ENCODE results near the gene PLGRKT.
"Not testable (repeated sequence)": the region's sequence is repeated elsewhere in the genome, so short reads cannot be mapped to it uniquely, and the experiment has no call there.

Gene PLGRKT

GRCh38 chr9:5481322-5482040 is 43.8 kb upstream of the PLGRKT start:
- POLR2A ChIA-PET, result no interaction called here

GRCh38 chr9:5480919-5481318 is 43.2 kb upstream of the PLGRKT start:
- DNase-seq (ENCODE audit: low read depth, low spot score), result no peak
- ChIA-PET POLR2A (no interaction called here), CTCF (interaction anchor here (1.0 to 1.6 kb wide), 3 partner anchors 12 to 295 kb away, joined by 3 to 4 read pairs (median 3); partner anchors contain the start of gene INSL6)
- H3K4me3 ChIP-seq (ENCODE audit: low read depth, low read length), result no peak overlapping the region
- TF ChIP-seq CTCF (IDR thresholded peaks at IDR 0.05; ENCODE audit: insufficient read depth, low read length, missing control alignments), result no peak

More at GRCh38 chr9:5481322-5482040, 43.8 kb upstream of the PLGRKT start:
- no peak overlapping the region for H3K4me3 ChIP-seq (ENCODE audit: low read depth, low read length)
- no peak for DNase-seq (ENCODE audit: low read depth, low spot score)
- CTCF ChIA-PET, result interaction anchor here (1.0 kb wide), 1 partner anchor 13 kb away, joined by 3 read pairs; no protein-coding TSS in a partner anchor
- no peak for TF ChIP-seq CTCF (IDR thresholded peaks at IDR 0.05; ENCODE audit: insufficient read depth, low read length, missing control alignments)

GRCh38 chr9:5479994-5480694 is 42.4 kb upstream of the PLGRKT start:
- ChIA-PET POLR2A (no interaction called here), CTCF (interaction anchor here (0.7 to 1.6 kb wide), 3 partner anchors 13 to 294 kb away, joined by 3 to 4 read pairs (median 3); partner anchors contain the start of gene INSL6)
- no peak for DNase-seq (ENCODE audit: low read depth, low spot score)
- H3K4me3 ChIP-seq (ENCODE audit: low read depth, low read length), result no peak overlapping the region
- TF ChIP-seq CTCF (IDR thresholded peaks at IDR 0.05; ENCODE audit: insufficient read depth, low read length, missing control alignments), result no peak

- no peak for DNase-seq (ENCODE audit: low read depth, low spot score)
- no peak overlapping the region for H3K4me3 ChIP-seq (ENCODE audit: low read depth, low read length)
- POLR2A ChIA-PET, result no interaction called here
- CTCF ChIA-PET, result no interaction called here
- no peak for TF ChIP-seq CTCF (IDR thresholded peaks at IDR 0.05; ENCODE audit: insufficient read depth, low read length, missing control alignments)
Observed at GRCh38 chr9:5478206-5478605, 40.5 kb upstream of the PLGRKT start.

DNA sequence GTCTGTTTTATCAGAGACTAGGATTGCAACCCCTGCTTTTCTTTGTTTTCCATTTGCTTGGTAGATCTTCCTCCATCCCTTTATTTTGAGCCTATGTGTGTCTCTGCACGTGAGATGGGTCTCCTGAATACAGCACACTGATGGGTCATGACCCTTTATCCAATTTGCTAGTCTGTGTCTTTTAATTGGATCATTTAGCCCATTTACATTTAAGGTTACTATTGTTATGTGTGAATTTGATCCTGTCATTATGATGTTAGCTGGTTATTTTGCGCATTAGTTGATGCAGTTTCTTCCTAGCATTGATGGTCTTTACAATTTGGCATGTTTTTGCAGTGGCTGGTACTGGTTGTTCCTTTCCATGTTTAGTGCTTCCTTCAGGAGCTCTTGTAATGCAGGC is 37.9 kb upstream of the PLGRKT start:
- CTCF ChIA-PET, result not testable (repeated sequence)

DNA sequence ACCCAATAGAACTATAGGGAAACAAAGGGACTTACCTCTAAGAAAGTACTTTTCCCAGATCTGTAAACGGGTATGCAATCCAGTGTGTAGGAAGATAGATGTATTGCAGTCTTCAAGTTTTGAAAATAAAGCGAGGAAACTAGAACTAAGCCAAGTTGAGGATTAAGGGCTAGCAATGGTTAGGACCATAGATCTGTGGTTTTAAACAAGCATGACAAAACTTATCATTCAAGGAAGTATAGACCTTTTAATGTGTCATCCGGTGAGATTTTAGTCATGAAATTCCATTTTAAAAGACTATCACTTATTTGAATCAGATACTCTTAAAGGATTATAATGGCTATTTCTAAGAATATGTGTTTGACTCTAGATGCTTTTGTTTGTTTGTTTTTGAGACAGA is 33.1 kb upstream of the PLGRKT start:
- ChIA-PET POLR2A (no interaction called here), CTCF (no interaction called here)
- H3K4me3 ChIP-seq (ENCODE audit: low read depth, low read length), result no peak overlapping the region
- DNase-seq (ENCODE audit: low read depth, low spot score), result no peak
- TF ChIP-seq CTCF (IDR thresholded peaks at IDR 0.05; ENCODE audit: insufficient read depth, low read length, missing control alignments), result no peak

More for the DNA sequence above, 37.9 kb upstream of the PLGRKT start:
- DNase-seq (ENCODE audit: low read depth, low spot score); H3K4me3 ChIP-seq (ENCODE audit: low read depth, low read length); POLR2A ChIA-PET: not testable (repeated sequence)

Data from AG04449 (cell line).